HepG2 (cell line): ENCODE results near the gene ZNF132. TPM values are rescaled to one million over a fixed set of nuclear protein-coding genes. Genes with fewer than 3 reads are reported as not detected.

Experiments
- ELF4 ChIP-seq: sonication (generic); formaldehyde crosslinking; IDR thresholded peaks from 2 replicates; pipeline ENCODE4 v1.5.0; 2020; ENCODE audit warnings: missing genetic modification reagents, mild to moderate bottlenecking, moderate library complexity, borderline replicate concordance
- GFI1 ChIP-seq: sonication (generic); formaldehyde crosslinking; IDR thresholded peaks from 2 replicates; pipeline ENCODE4 v1.5.0; 2020; ENCODE audit warnings: missing genetic modification reagents, mild to moderate bottlenecking, borderline replicate concordance
- GRHL1 ChIP-seq: sonication (generic); formaldehyde crosslinking; conservative IDR thresholded peaks from 2 replicates; pipeline ENCODE4 v1.8.0; 2022; ENCODE audit warnings: missing genetic modification reagents
- HOXA9 ChIP-seq: sonication (generic); formaldehyde crosslinking; IDR thresholded peaks from 2 replicates; pipeline ENCODE4 v1.8.1; 2022; ENCODE audit warnings: missing genetic modification reagents, mild to moderate bottlenecking, moderate library complexity, borderline replicate concordance
- KDM2A ChIP-seq: sonication (generic); formaldehyde crosslinking; IDR thresholded peaks from 2 replicates; pipeline ENCODE4 v1.4.0; 2020; ENCODE audit warnings: low read depth, missing genetic modification reagents, borderline replicate concordance
- MLLT10 ChIP-seq: sonication (generic); formaldehyde crosslinking; IDR thresholded peaks from 2 replicates; pipeline ENCODE4 v1.4.0; 2020; ENCODE audit warnings: missing genetic modification reagents
- MXD3 ChIP-seq: IDR thresholded peaks from 2 replicates; pipeline ENCODE4 v1.6.1; 2016; ENCODE audit warnings: mild to moderate bottlenecking, missing biosample characterization, missing genetic modification reagents
- NR3C1 ChIP-seq: sonication (generic); formaldehyde crosslinking; IDR thresholded peaks from 2 replicates; pipeline ENCODE4 v1.4.0; 2020; ENCODE audit warnings: missing genetic modification reagents
- TAF15 ChIP-seq: fragments of 200-400 bp; formaldehyde crosslinking; IDR thresholded peaks from one replicate; pipeline ENCODE4 v1.6.1; 2018; ENCODE audit warnings: mild to moderate bottlenecking, low read depth, low read length; ENCODE audit not compliant: poor library complexity, severe bottlenecking
- TARDBP ChIP-seq: sonication (generic); formaldehyde crosslinking; IDR thresholded peaks from 2 replicates; pipeline ENCODE4 v1.8.0; 2022; ENCODE audit warnings: mild to moderate bottlenecking, missing genetic modification reagents
- ZBTB14 ChIP-seq: sonication (generic); formaldehyde crosslinking; IDR thresholded peaks from 2 replicates; pipeline ENCODE4 v1.4.0; 2020; ENCODE audit warnings: missing genetic modification reagents
- ZFX ChIP-seq: sonication (generic); formaldehyde crosslinking; IDR thresholded peaks from 2 replicates; pipeline ENCODE4 v1.4.0; 2020; ENCODE audit warnings: mild to moderate bottlenecking, low read depth, missing genetic modification reagents, moderate library complexity
- ZNF333 ChIP-seq: sonication (generic); formaldehyde crosslinking; IDR thresholded peaks from 2 replicates; pipeline ENCODE4 v1.4.0; 2020; ENCODE audit warnings: mild to moderate bottlenecking, missing genetic modification reagents, borderline replicate concordance
- ZNF383 ChIP-seq: sonication (generic); formaldehyde crosslinking; IDR thresholded peaks from 2 replicates; pipeline ENCODE4 v1.4.0; 2020; ENCODE audit warnings: missing genetic modification reagents, mild to moderate bottlenecking, borderline replicate concordance
- ZNF569 ChIP-seq: sonication (generic); formaldehyde crosslinking; IDR thresholded peaks from 2 replicates; pipeline ENCODE4 v1.5.0; 2020; ENCODE audit warnings: mild to moderate bottlenecking, missing genetic modification reagents, moderate library complexity, borderline replicate concordance
- polyA plus RNA-seq, 8 experiments: library from polyadenylated mRNA; depleted of rRNA in 3 of 8; stranded (reverse) in 7 of 8; unstranded in 1 of 8; fragments of >200 nt; fragmentation: Illumina TruSeq in 4 of 8; extraction: Trizol in 4 of 8; gene quantifications; 2 replicates each; pipeline versions ENCODE4 v1.2.1 to v1.2.3, GENCODE V29; 2011 to 2016; ENCODE audit warnings: low read depth in 4 of 8, missing spikeins in 1 of 8, mixed read lengths in 1 of 8; ENCODE audit not compliant: insufficient read depth in 1 of 8
- total RNA-seq, 5 experiments: library from RNA; depleted of rRNA; stranded (reverse); fragments of >200 nt; fragmentation: Illumina TruSeq; extraction: Trizol; gene quantifications; 2 replicates each; pipeline ENCODE4 v1.2.3, GENCODE V29; 2016; ENCODE audit warnings: low read depth in 1 of 5
- TF ChIP-seq, protein P1 (sequence below): sonication (generic); formaldehyde crosslinking; IDR thresholded peaks from 2 replicates; pipeline ENCODE4 v1.4.0; 2020; ENCODE audit warnings: missing genetic modification reagents, mild to moderate bottlenecking, borderline replicate concordance
- TF ChIP-seq, protein P2 (sequence below): IDR thresholded peaks from 2 replicates; pipeline ENCODE4 v1.6.1; 2016; ENCODE audit warnings: control low read depth
- TF ChIP-seq, protein P3 (sequence below): sonication (generic); formaldehyde crosslinking; IDR thresholded peaks from 2 replicates; pipeline ENCODE4 v1.5.0; 2020; ENCODE audit warnings: missing genetic modification reagents

Gene ZNF132
- total and polyA plus RNA-seq, 2 of the 13 experiments (the other 11 are each of a cell fraction or from before 2014, with no cell fraction given) = not detected

GRCh38 chr19:58408152-58409009 is 31.6 kb downstream of the ZNF132 start, which contains the start of gene ZNF584 (continued):
- TF ChIP-seq KDM2A (CRISPR knock-in tag) (peak; percentile 69), HOXA9 (no peak), GRHL1 (CRISPR knock-in tag) (no peak), GFI1 (CRISPR knock-in tag) (no peak), ZFX (CRISPR knock-in tag) (peak; percentile 89), NR3C1 (CRISPR knock-in tag) (no peak), ZNF333 (CRISPR knock-in tag) (peak; percentile 77; the same call in 1 of the 2 replicates), ZNF383 (CRISPR knock-in tag) (peak; percentile 95; the same call in 1 of the 2 replicates), ZBTB14 (no peak), MLLT10 (CRISPR knock-in tag) (no peak), MXD3 (0 out of 2 replicates have a peak, but pooled peaks have one; percentile 58), TAF15 (no peak), ELF4 (CRISPR knock-in tag) (no peak), ZNF569 (CRISPR knock-in tag) (no peak), TARDBP (CRISPR knock-in tag) (peak; percentile 60)
- TF ChIP-seq, protein P1, sequence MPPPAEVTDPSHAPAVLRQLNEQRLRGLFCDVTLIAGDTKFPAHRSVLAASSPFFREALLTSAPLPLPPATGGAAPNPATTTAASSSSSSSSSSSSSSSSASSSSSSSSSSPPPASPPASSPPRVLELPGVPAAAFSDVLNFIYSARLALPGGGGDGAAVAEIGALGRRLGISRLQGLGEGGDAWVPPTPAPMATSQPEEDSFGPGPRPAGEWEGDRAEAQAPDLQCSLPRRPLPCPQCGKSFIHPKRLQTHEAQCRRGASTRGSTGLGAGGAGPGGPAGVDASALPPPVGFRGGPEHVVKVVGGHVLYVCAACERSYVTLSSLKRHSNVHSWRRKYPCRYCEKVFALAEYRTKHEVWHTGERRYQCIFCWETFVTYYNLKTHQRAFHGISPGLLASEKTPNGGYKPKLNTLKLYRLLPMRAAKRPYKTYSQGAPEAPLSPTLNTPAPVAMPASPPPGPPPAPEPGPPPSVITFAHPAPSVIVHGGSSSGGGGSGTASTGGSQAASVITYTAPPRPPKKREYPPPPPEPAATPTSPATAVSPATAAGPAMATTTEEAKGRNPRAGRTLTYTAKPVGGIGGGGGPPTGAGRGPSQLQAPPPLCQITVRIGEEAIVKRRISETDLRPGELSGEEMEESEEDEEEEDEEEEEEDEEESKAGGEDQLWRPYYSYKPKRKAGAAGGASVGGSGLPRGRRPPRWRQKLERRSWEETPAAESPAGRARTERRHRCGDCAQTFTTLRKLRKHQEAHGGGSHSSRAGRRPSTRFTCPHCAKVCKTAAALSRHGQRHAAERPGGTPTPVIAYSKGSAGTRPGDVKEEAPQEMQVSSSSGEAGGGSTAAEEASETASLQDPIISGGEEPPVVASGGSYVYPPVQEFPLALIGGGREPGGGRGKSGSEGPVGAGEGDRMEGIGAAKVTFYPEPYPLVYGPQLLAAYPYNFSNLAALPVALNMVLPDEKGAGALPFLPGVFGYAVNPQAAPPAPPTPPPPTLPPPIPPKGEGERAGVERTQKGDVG = peak; percentile 79; the same call in 1 of the 2 replicates
- TF ChIP-seq, protein P2, sequence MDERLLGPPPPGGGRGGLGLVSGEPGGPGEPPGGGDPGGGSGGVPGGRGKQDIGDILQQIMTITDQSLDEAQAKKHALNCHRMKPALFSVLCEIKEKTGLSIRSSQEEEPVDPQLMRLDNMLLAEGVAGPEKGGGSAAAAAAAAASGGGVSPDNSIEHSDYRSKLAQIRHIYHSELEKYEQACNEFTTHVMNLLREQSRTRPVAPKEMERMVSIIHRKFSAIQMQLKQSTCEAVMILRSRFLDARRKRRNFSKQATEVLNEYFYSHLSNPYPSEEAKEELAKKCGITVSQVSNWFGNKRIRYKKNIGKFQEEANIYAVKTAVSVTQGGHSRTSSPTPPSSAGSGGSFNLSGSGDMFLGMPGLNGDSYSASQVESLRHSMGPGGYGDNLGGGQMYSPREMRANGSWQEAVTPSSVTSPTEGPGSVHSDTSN (CRISPR knock-in tag) = no peak
- TF ChIP-seq, protein P3, sequence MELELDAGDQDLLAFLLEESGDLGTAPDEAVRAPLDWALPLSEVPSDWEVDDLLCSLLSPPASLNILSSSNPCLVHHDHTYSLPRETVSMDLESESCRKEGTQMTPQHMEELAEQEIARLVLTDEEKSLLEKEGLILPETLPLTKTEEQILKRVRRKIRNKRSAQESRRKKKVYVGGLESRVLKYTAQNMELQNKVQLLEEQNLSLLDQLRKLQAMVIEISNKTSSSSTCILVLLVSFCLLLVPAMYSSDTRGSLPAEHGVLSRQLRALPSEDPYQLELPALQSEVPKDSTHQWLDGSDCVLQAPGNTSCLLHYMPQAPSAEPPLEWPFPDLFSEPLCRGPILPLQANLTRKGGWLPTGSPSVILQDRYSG = no peak
